GM06990 (cell line): ENCODE measurements around the gene TLE4.

Experiments
- DNase-seq: peaks from one replicate; pipeline ENCODE4 v3.0.0-alpha.2; 2011; ENCODE audit not compliant: insufficient read length; ENCODE audit errors: extremely low read depth
- H3K27me3 ChIP-seq: replicated peaks from 2 replicates; pipeline ENCODE4 v1.6.0; 2011; ENCODE audit warnings: low read length; ENCODE audit not compliant: control insufficient read depth, insufficient read depth
- H3K36me3 ChIP-seq: 2 replicates; pipeline ENCODE4 v1.5.1; 2011; ENCODE audit warnings: low read length; ENCODE audit not compliant: control insufficient read depth, insufficient read depth
- H3K4me3 ChIP-seq: replicated peaks from 2 replicates; pipeline ENCODE4 v1.5.1; 2011; ENCODE audit warnings: low read depth, mild to moderate bottlenecking, control low read depth, low read length
- TF ChIP-seq, protein P1 (sequence below): IDR thresholded peaks from 2 replicates; pipeline ENCODE4 v1.5.1; 2011; ENCODE audit warnings: low read length, control low read depth, mild to moderate bottlenecking, inconsistent platforms; ENCODE audit not compliant: insufficient read depth, poor library complexity, severe bottlenecking

Gene TLE4

DNA sequence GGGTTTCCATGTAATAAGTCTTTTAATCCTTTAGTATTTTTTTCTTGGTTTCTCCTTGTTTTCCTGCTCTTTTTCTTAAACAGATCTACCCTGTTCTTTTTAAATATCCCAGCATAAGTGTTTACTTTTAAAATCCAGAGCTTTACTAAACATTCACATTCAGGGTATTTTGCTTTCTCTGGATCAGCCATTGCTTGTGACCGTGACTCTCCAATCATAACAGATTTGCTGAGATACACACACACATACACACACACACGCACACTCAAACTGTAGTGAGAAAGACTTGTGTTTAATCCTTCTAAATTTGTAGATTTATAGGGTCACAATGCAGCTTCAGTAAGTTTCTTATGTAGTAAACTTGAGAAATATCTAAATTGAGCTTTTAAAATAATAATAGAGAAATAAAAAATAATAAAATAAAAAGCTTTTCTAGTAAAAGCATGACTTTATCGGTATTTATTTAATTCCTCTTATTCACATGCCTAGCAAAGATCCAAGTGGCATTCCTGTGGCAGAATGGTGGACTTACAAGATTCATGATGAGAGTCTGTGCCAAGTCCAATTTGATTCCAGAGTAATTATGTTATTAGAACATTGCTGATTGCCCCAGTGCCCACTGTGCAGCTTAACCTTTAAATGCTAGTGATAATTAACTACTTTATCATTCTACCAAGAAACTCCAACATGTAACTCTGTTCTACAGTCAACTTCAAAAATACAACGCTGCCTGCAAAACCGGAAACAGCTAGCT, 129.0 kb downstream of the TLE4 start:
- Histone ChIP-seq H3K27me3 (no peaks in the 10 kb centered on the region), H3K4me3 (no peak overlapping the region), H3K36me3 (peaks cover 2% of the 10 kb centered on the region; the same call in 1 of the 2 replicates)
- DNase-seq: no peak
- TF ChIP-seq, protein P1, sequence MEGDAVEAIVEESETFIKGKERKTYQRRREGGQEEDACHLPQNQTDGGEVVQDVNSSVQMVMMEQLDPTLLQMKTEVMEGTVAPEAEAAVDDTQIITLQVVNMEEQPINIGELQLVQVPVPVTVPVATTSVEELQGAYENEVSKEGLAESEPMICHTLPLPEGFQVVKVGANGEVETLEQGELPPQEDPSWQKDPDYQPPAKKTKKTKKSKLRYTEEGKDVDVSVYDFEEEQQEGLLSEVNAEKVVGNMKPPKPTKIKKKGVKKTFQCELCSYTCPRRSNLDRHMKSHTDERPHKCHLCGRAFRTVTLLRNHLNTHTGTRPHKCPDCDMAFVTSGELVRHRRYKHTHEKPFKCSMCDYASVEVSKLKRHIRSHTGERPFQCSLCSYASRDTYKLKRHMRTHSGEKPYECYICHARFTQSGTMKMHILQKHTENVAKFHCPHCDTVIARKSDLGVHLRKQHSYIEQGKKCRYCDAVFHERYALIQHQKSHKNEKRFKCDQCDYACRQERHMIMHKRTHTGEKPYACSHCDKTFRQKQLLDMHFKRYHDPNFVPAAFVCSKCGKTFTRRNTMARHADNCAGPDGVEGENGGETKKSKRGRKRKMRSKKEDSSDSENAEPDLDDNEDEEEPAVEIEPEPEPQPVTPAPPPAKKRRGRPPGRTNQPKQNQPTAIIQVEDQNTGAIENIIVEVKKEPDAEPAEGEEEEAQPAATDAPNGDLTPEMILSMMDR: no peak

DNA sequence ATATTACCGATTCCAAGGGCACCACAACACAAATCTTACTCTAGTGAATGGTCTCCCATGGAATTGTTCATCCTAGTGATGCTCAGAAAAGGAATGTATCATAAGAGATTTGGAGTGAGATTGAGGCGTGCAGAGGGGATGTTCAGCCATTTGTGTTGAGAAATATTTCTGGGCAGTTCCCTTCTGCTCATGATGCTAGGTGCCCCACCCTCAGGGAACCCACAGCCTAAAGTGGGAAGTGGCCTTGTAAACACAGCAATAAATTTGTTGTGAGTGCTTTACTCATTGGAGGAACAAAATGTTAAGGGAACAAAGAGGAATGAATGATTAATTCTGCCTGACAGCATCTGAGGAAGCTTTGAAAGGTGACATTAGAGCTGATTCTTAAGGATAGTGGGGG, 129.9 kb downstream of the TLE4 start:
- Histone ChIP-seq H3K27me3 (no peaks in the 10 kb centered on the region), H3K4me3 (no peak overlapping the region), H3K36me3 (peaks cover 2% of the 10 kb centered on the region; the same call in 1 of the 2 replicates)
- TF ChIP-seq, protein P1: no peak
- DNase-seq: no peak

DNA sequence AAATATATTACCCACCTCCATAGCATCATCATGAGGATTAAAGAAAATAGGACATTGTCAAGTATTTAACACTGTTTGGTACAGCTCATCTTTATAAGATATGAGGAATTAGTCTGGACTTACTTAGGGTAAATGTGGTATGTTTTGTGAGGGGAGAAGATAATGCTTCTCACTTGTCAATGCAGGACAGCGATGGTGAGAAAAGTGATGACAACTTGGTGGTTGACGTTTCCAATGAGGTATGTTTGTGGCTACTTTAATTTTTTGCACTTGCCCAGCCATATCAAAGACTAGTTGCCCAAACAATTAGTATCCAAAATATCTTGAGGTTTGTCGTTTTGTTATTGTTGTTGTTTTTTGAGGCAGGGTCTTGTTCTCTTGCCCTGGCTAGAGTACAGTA, 133.9 kb downstream of the TLE4 start:
- TF ChIP-seq, protein P1: no peak

DNA sequence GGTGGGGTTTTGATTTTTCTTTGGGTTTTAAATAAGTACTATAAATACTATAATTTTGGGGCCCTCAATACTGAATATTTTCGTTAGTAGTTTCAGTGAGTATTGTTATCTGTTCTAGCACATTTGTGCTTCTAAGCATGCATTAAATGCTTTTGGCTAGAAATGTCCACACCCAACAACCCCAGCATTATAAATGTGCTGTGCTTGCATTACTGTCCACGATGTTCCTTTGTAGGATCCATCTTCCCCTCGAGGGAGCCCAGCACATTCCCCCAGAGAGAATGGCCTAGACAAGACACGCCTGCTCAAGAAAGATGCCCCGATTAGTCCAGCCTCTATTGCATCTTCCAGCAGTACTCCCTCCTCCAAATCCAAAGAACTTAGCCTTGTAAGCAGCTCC, 134.7 kb downstream of the TLE4 start:
- TF ChIP-seq, protein P1: no peak
- Histone ChIP-seq H3K4me3 (no peak overlapping the region), H3K27me3 (no peaks in the 10 kb centered on the region), H3K36me3 (peaks cover 6% of the 10 kb centered on the region)
- DNase-seq: no peak

More for the DNA sequence above, 133.9 kb downstream of the TLE4 start:
- Histone ChIP-seq H3K27me3 (no peaks in the 10 kb centered on the region), H3K4me3 (no peak overlapping the region), H3K36me3 (peaks cover 5% of the 10 kb centered on the region)
- DNase-seq: no peak

GRCh38 chr9:79707589-79707988, 135.8 kb downstream of the TLE4 start:
- TF ChIP-seq, protein P1: no peak
- peaks cover 7% of the 10 kb centered on the region for H3K36me3 ChIP-seq

More at GRCh38 chr9:79707589-79707988, 135.8 kb downstream of the TLE4 start:
- H3K4me3 ChIP-seq: no peak overlapping the region
- no peak for DNase-seq
- no peaks in the 10 kb centered on the region for H3K27me3 ChIP-seq
